K562 (cell line): ENCODE data around the gene MYO16. TPM values are rescaled to one million over a fixed set of nuclear protein-coding genes. Genes with fewer than 3 reads are reported as not detected.

Source experiments
- ATAC-seq: fragments of 200-7000 bp; cut with Tn5 transposase; 3 replicates; pipeline ENCODE4 v1.9.1; 2020; ENCODE audit warnings: moderate library complexity
- BruUV-seq: library from RNA; stranded (reverse); fragments of 400-500 nt; replicated peaks from 2 replicates; lab custom pipeline; 2021; lab: Mats Ljungman, UMichigan
- CTCF ChIA-PET: fragments of 300-600 bp; formaldehyde crosslinking; extraction: SDS; loops from one replicate; lab custom pipeline; 2021; ENCODE audit warnings: low intra/inter-chr PET ratio; lab: Yijun Ruan, JAX
- POLR2A ChIA-PET: fragments of 300-600, 350-650 bp; sonication (Branson Sonifier 250); formaldehyde crosslinking; extraction: SDS; loops from one replicate; lab custom pipeline; 2021; ENCODE audit warnings: antibody characterized with exemption, inconsistent platforms; lab: Yijun Ruan, JAX
- DNase-seq, 4 experiments: peaks; one replicate each; pipeline versions ENCODE4 v3.0.0 to v3.0.0-alpha.2; 2011 to 2018; ENCODE audit warnings: low spot score in 3 of 4, mixed read lengths in 3 of 4; ENCODE audit errors: extremely low read depth in 1 of 4
- FAIRE-seq: peaks from 2 replicates; lab custom pipeline; 2011; peaks lifted over from hg19 to GRCh38; lab: Jason Lieb, UNC
- H2AFZ ChIP-seq: 2 replicates; pipeline ENCODE4 v1.6.0; 2011; ENCODE audit warnings: low read depth, low read length, control low read depth, inconsistent platforms
- H3K27ac ChIP-seq: fragments of 200-600 bp; 3 replicates; pipeline ENCODE4 v1.8.0; 2011; ENCODE audit warnings: low read depth, mild to moderate bottlenecking, control low read depth, inconsistent platforms, low read length, moderate library complexity, mixed read lengths; ENCODE audit errors: extremely low read depth
- H3K27me3 ChIP-seq, 2 experiments: fragments of 300-600 bp in 1 of 2; 2 replicates in 1 of 2; 3 replicates in 1 of 2; pipeline versions ENCODE4 v1.6.0 to v1.8.0; 2011; ENCODE audit warnings: inconsistent platforms in 2 of 2, low read length in 2 of 2, mild to moderate bottlenecking in 1 of 2, mixed read lengths in 1 of 2, moderate library complexity in 1 of 2; ENCODE audit not compliant: control insufficient read depth in 2 of 2, insufficient read depth in 2 of 2
- H3K36me3 ChIP-seq: fragments of 300-600 bp; 3 replicates; pipeline ENCODE4 v1.8.0; 2011; ENCODE audit warnings: mild to moderate bottlenecking, low read length, inconsistent platforms; ENCODE audit not compliant: control insufficient read depth, insufficient read depth
- H3K4me1 ChIP-seq, 2 experiments: fragments of 200-600 bp in 1 of 2; replicated peaks in 1 of 2; 2 replicates in 1 of 2; 3 replicates in 1 of 2; pipeline versions ENCODE4 v1.5.1 to v1.8.0; 2011; ENCODE audit warnings: inconsistent platforms in 2 of 2, low read length in 2 of 2, mild to moderate bottlenecking in 1 of 2, mixed read lengths in 1 of 2, moderate library complexity in 1 of 2; ENCODE audit not compliant: control insufficient read depth in 2 of 2, insufficient read depth in 2 of 2
- H3K4me2 ChIP-seq: 2 replicates; pipeline ENCODE4 v1.6.1; 2011; ENCODE audit warnings: low read length, control low read depth, inconsistent platforms, mixed read lengths; ENCODE audit not compliant: insufficient read depth
- H3K4me3 ChIP-seq: fragments of 200-600 bp; sonication (generic), shearing (Covaris generic); 2 replicates; pipeline ENCODE4 v1.5.1; 2016; ENCODE audit warnings: control low read depth, inconsistent platforms
- H3K79me2 ChIP-seq: fragments of 200-600 bp; 3 replicates; pipeline ENCODE4 v1.8.0; 2011; ENCODE audit warnings: low read length, inconsistent platforms; ENCODE audit not compliant: control insufficient read depth, insufficient read depth
- H3K9ac ChIP-seq, 2 experiments: 2 replicates each; pipeline versions ENCODE4 v1.6.0 to v1.6.1; 2011; ENCODE audit warnings: low read depth in 2 of 2, low read length in 2 of 2, control low read depth in 1 of 2, inconsistent platforms in 1 of 2, mild to moderate bottlenecking in 1 of 2, mixed read lengths in 1 of 2; ENCODE audit not compliant: insufficient read depth in 1 of 2
- H3K9me1 ChIP-seq: one replicate; pipeline ENCODE4 v1.6.0; 2011; ENCODE audit warnings: inconsistent platforms, mild to moderate bottlenecking, low read length, moderate library complexity; ENCODE audit not compliant: control insufficient read depth, insufficient read depth
- H3K9me3 ChIP-seq: replicated peaks from 2 replicates; pipeline ENCODE4 v1.5.1; 2011; ENCODE audit warnings: low read depth, low read length, inconsistent platforms; ENCODE audit not compliant: control insufficient read depth, insufficient read depth
- H4K20me1 ChIP-seq: replicated peaks from 2 replicates; pipeline ENCODE4 v1.6.1; 2011; ENCODE audit warnings: low read length, inconsistent platforms, mixed read lengths; ENCODE audit not compliant: control insufficient read depth, insufficient read depth
- FOXJ3 ChIP-seq: sonication (generic); formaldehyde crosslinking; IDR thresholded peaks from 2 replicates; pipeline ENCODE4 v1.4.0; 2020; ENCODE audit warnings: mild to moderate bottlenecking, missing genetic modification reagents
- HCFC1 ChIP-seq: IDR thresholded peaks from 2 replicates; pipeline ENCODE4 v1.6.1; 2012; ENCODE audit warnings: low read depth, low read length, improper control_type of control experiment
- HNRNPL ChIP-seq: fragments of 200-400 bp; formaldehyde crosslinking; IDR thresholded peaks from 2 replicates; pipeline ENCODE4 v1.6.1; 2017; ENCODE audit warnings: low read depth, mild to moderate bottlenecking, low read length
- SNAPC5 ChIP-seq: fragments of 250-450 bp; sonication (Bioruptor Pico); IDR thresholded peaks from 2 replicates; pipeline ENCODE4 v1.8.0; 2021; ENCODE audit warnings: moderate library complexity, mild to moderate bottlenecking, inconsistent platforms
- TBP ChIP-seq: optimal IDR thresholded peaks from 2 replicates; pipeline ENCODE3; 2011; ENCODE audit warnings: low read depth, low read length, improper control_type of control experiment
- TRIM28 ChIP-seq: fragments of 450-650 bp; IDR thresholded peaks from 2 replicates; pipeline ENCODE4 v1.6.1; 2017
- ZNF561 ChIP-seq: fragments of 450-650 bp; formaldehyde crosslinking; conservative IDR thresholded peaks from 2 replicates; pipeline ENCODE4 v1.4.0; 2020; ENCODE audit warnings: mild to moderate bottlenecking, moderate library complexity
- WGBS: fragments of 100-300 bp; shearing (Covaris generic); methylation state at CpG from one replicate; pipeline ENCODE4 v1.1.6; 2016; ENCODE audit warnings: low coverage, mixed read lengths; ENCODE audit not compliant: insufficient coverage; ENCODE audit errors: missing lambda C conversion rate; 5-methylcytosine and 5-hydroxymethylcytosine counted together
- in situ Hi-C: fragments of 300-500 bp; cut with MboI; formaldehyde crosslinking; loops from 4 replicates; pipeline ENCODE4 v1.15.0; 2018; ENCODE audit warnings: inconsistent platforms, mixed read lengths
- intact Hi-C: fragments of 100-400 bp; cut with micrococcal nuclease; formaldehyde crosslinking; loops from 2 replicates; pipeline ENCODE4 v1.14.2; 2022
- polyA plus RNA-seq, 8 experiments: library from polyadenylated mRNA; depleted of rRNA in 4 of 8; stranded (reverse) in 5 of 8; unstranded in 3 of 8; fragments of >200 nt; fragmentation: Nextera tagmentation in 2 of 8; fragmentation: Illumina TruSeq in 1 of 8; extraction: Ambion mirVana in 2 of 8; extraction: Trizol in 1 of 8; gene quantifications; 2 replicates each; pipeline versions ENCODE4 v1.2.1 to v1.2.3, GENCODE V29; 2011 to 2014; ENCODE audit warnings: inconsistent platforms in 1 of 8, missing spikeins in 1 of 8
- total RNA-seq, 7 experiments: library from RNA; depleted of rRNA in 6 of 7; stranded (reverse); fragments of >200 nt in 6 of 7; fragmentation: Illumina TruSeq in 2 of 7; extraction: Trizol in 2 of 7; gene quantifications; 2 replicates each; pipeline versions ENCODE4 v1.2.1 to v1.2.3, GENCODE V29; 2011 to 2021; ENCODE audit warnings: low replicate concordance in 1 of 7

Gene MYO16
- total and polyA plus RNA-seq, 9 of the 15 experiments (the other 6 are each of a cell fraction or from before 2014, with no cell fraction given) = 4.3 to 45.7 (median 12.1) TPM

- Histone ChIP-seq H2AFZ (no peak overlapping the region), H3K4me2 (no peak overlapping the region), H3K9me3 (no peaks in the 10 kb centered on the region), H3K27ac (no peak overlapping the region), H4K20me1 (no peaks in the 10 kb centered on the region), H3K36me3 (no peaks in the 10 kb centered on the region), H3K9me1 (no peaks in the 10 kb centered on the region), H3K79me2 (no peaks in the 10 kb centered on the region), H3K9ac (no peak overlapping the region), H3K27me3 (no peaks in the 10 kb centered on the region), H3K4me3 (no peak overlapping the region), H3K4me1 (no peaks in the 10 kb centered on the region)
- ChIA-PET CTCF (no interaction called here), POLR2A (no interaction called here)
- no peak for ATAC-seq
- no peak for DNase-seq
- WGBS = no CpG with 5 or more reads among the region's 97 CpGs
- intact Hi-C loops (loop anchor here (10.0 kb wide), 2 partner anchors 144 to 974 kb away; no protein-coding TSS in a partner anchor), in situ Hi-C loops (no loop called here)
- no peak for FAIRE-seq
- no TSS peak for BruUV-seq
- TF ChIP-seq FOXJ3 (CRISPR knock-in tag) = no peak
Measured at GRCh38 chr13:109140479-109141349, 511.3 kb downstream of the MYO16 start.

GRCh38 chr13:109141706-109142105, 512.3 kb downstream of the MYO16 start:
- ATAC-seq (no peak), FAIRE-seq (no peak)
- in situ Hi-C loops = no loop called here
- Histone ChIP-seq H3K9me3 (no peaks in the 10 kb centered on the region), H2AFZ (no peak overlapping the region), H3K36me3 (no peaks in the 10 kb centered on the region)
- BruUV-seq = no TSS peak
- TF ChIP-seq HCFC1 (no peak), HNRNPL (no peak), TBP (no peak), ZNF561 (CRISPR knock-in tag) (no peak), SNAPC5 (no peak), TRIM28 (no peak)
- TF ChIP-seq, all 486 proteins: peak for 0
- Histone ChIP-seq H3K9ac (no peak overlapping the region), H3K4me2 (no peak overlapping the region), H3K9me1 (no peaks in the 10 kb centered on the region), H4K20me1 (no peaks in the 10 kb centered on the region), H3K27ac (no peak overlapping the region), H3K4me1 (no peaks in the 10 kb centered on the region), H3K79me2 (no peaks in the 10 kb centered on the region), H3K4me3 (no peak overlapping the region), H3K27me3 (no peaks in the 10 kb centered on the region)
- POLR2A ChIA-PET = no interaction called here
- CTCF ChIA-PET = no interaction called here
- WGBS = 55% methylated on average over 13 of the region's 14 CpGs
- intact Hi-C loops = loop anchor here (10.0 kb wide), 2 partner anchors 143 to 973 kb away; no protein-coding TSS in a partner anchor
- peak in 2 of 4 experiments; percentile 4 to 5 for DNase-seq
